ENCODE results near the gene DGKG. TPM values are rescaled to one million over a fixed set of nuclear protein-coding genes. Genes with fewer than 3 reads are reported as not detected.

DGKG gene
- total RNA-seq, 1 donor from 2014 or later = 18.2 TPM

DNA sequence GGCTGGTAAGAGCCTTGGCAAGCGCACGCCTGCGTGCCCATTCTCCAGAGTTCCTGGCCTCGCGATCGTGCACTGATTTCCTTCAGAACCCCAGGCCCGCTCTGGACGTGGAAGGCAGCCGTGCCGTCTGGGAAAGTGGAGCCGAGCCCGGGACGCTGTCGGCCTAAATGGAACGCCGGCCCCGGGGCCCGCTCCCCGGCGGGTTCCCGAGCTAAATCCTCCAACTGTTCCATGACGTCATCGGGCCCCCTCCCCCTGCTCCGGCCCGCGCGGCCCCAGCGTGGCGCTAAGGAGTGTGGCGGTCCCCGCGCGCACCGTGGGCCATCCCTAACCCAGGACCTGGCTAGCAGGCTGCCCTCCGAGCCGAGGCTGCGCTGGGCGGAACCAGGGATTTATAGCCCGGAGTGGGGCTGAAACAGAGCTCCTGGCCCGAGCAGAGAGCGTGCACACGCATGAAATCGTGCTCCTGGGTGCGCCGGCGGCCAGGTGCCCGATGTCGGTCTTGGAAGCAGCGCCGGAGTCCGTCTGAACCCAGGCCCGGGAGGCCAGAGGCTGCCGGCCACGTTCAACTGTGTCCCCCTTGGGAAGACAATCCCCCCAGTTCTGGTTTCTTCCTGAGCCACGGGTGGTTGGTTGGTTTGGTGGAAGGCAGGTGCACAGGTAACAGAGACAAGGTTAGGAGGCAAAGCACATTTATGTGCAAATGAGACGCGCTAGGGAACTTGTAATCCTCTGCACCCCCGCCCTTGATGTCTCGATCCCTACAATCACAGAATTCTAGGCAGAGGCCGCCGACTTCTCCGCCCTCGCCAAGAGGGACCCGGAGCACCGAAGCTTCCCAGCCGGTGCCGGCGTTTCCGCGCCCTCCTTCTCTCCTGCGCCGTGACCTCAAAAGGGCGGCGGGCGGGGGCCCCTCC is 168.2 kb downstream of the DGKG start:
- intact Hi-C loops (cut with micrococcal nuclease) = no loop called here
- DNase-seq (peak; percentile 44), ATAC-seq (peak; percentile 70)

DNA sequence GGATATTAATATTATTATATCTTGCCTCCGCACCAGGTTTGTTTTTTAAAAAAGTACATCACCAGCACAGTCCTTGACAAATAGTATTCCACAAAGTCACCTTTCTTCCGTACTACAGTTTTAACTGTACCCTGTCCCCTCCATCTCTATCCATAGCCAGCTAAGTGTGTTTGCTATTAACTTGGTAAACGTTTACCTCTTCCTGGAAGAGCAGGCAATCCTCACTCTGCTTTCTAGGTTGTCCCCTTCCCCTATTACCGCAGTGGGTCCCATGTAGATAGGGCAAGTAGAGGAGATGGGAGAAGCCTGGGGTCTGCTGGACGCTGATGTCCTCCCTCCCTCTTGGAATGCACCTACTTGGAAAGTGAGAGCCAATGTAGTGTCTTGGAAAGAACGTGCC is 169.2 kb downstream of the DGKG start:
- no peak for ATAC-seq
- intact Hi-C loops (cut with micrococcal nuclease) = no loop called here
- no peak for DNase-seq

DNA sequence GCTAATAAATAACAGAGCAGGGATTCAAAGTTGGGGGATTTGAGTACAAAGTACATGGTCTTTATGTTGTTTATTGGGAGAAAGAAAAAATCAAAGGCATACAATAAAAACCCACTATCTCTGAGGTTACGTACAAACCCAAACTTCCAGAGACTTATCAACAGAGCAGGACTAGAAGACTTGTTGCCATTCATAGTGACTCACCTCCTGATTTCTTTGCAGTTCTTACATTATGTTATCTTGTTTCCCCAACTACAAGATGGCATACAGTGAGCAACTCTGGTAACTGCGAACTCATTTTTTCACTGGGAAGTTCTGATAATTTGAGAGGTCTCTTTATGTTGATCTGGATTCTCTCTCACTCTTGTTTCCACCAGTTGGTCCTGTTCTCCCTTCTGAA is 172.5 kb downstream of the DGKG start:
- ATAC-seq = no peak
- DNase-seq = no peak

DNA sequence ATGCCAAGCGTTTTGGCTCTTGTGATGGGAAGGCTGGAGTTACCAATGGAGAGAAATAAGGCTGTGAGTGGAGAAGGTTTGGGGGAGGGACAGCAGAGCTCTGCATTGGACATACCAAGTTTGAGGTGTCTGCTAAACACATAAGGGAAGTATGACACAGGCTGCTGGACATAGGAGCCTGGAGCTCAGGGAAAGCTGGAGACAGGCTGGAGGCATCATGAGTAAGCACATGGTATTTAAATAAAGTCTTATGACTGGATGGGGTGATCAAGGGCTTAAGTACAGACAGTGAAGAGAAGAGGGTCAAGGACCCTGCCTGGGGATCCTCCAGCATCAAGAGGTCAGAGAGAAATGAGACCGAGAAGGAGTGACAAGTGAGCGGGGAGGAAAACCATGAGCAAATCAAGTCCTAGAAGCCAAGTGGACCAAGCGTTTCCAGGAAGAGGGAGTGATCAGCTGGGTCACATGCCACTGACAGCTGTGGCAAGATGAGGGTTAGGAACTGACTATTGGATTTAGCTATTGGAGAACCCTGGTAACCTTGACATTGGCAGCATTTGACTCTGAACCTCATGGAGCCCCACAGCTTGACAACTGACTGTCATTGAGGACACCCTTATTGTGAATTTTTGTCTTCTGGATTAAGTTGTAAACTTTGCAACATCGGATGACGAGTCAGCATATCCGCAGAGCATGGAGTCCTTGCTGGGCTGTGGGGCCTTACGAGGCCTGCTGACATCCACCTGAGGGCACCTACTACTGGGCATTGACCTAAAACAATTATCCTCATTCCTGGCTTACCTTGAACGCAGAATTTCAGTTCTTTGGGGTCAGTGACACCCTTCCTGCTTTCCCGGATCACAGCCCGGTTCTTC is 174.4 kb downstream of the DGKG start:
- DNase-seq (no peak), ATAC-seq (no peak)
- intact Hi-C loops (cut with micrococcal nuclease) = no loop called here

More for the DNA sequence above, 172.5 kb downstream of the DGKG start:
- intact Hi-C loops (cut with micrococcal nuclease) = no loop called here

DNA sequence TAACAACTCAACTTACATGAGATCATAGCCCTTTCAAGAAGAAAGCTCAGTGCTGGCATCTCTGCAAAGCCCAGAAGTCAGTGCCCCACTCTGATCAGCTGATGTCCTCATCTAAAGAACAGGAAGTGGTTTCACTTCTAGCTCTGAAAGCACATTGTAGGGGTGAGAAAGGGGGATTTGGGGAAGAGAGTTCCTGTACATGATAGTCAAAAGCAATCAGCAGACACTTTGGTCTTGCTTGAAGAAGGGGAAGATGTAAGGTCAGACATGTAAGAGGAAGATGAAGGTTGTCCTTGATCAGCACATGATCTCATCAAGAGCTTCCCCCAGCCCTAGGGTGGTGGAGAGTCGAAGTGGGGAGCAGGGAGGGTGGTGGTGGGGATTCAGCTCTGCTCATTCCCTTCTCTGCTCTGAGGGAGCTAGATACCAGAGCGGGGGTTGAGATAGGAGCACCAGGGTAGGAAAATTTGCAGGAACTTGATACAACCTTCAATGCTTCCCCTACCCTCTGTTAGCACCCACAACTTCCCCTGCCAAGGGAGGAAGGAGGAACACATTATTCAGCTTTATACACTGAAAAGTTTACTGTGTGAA is 176.7 kb downstream of the DGKG start:
- intact Hi-C loops (cut with micrococcal nuclease) = no loop called here

DNA sequence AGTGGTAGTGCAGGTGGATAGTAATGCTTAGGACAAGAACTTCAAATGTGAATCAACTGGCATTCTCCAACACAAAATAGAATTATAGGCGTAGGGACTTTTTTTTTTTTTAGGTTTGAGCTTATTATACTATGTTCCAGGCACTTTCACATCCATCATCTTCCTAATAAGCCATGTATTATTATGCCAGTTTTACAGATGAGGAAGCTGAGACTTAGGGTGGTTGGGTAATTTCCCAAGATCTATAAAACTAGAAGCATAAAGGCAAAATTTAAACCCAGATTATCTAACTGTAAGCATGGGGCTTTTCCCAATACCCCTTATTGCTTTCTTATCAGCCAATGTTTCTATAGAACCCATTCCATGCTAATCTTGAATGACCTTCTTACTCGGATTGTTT is 178.0 kb downstream of the DGKG start:
- intact Hi-C loops (cut with micrococcal nuclease) = no loop called here
- ATAC-seq = no peak

More for the DNA sequence above, 176.7 kb downstream of the DGKG start:
- ATAC-seq (peak; percentile 75), DNase-seq (no peak)

DNA sequence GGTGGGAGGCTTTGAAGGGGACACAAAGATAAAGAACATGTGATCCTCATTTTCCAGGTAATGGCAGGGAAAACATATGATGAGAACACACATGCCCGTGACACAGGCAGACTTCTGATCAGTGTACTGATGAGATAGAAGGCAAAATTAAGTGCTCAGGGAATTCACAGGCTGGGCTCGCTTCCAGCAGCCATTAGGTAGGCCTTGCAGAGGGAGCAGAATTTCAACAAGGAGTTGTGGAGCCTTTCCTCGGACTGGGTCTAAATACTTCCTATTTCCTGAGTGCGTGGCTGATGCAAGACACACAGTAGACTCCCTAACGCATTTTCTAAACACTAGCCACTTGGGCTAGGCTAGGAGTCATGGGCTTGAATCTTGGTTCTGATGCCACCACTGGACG is 179.2 kb downstream of the DGKG start:
- ATAC-seq (no peak), DNase-seq (no peak)
- intact Hi-C loops (cut with micrococcal nuclease) = no loop called here

More for the DNA sequence above, 178.0 kb downstream of the DGKG start:
- no peak for DNase-seq

DNA sequence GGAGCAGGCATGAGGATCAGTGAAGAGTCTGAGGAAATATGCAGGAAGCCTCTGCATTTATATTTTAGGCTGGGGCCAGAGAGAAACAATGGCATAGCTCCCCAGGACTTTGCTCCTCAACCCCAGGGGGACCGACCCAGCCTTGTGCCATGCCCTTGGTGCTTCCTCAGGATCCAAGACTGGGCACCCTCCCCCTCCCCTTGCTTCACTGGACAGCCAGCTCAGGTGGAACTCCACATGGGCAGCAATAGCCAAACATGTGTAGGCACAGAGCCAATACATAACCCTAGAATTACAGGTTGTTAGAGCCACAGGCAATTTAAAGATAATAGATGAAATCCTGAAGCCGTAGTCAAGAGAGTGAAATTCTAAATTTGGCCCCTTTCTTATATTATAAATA is 180.1 kb downstream of the DGKG start:
- DNase-seq (no peak), ATAC-seq (no peak)
- intact Hi-C loops (cut with micrococcal nuclease) = no loop called here

DNA sequence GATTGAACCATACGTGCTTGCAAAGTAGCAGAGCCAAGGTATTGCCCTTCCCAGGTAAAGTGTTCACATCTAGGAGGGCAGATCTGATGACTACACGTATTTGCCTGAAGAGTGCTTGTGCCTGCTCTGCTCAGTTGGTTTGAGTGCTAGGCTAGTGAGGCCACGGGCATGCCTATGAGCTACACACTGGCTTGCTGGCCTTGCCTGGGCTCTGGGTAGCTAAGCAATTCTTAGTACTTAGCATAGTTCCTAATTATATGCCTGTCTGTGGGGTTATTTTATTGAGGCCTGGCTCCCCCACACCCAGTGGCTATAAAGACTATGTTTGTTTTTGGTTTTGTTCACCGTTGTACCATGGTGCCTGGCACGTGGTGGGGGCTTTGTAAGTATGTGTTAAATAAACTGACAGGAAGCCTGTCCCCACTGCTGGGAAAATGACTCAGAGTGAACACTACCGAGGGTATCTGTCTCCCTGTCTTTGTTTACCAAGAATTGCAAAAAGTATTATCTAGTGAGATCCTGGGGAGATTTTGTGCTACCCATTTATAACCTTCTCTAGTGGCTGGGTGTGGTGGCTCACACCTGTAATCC is 181.0 kb downstream of the DGKG start:
- ATAC-seq = no peak
- DNase-seq = no peak
- intact Hi-C loops (cut with micrococcal nuclease) = no loop called here

DNA sequence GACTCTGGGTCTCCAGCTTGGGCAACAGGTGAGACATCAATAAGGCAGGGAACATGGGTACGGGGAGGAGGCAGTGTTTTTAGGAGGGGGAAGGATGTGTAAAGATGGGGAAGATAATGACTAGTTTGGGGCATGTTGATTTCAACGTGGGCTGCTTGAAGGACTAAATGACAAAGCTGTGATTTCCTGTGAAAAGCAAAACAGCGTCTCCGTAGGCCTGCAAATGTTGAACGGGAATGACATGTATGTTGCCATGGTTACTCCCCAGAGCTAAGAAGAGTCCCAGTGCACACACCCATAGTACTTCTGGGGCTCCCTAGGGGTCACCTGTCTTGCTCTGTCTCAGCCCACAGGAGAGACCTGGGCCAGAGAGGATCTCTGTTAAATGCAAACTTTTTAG is 181.9 kb downstream of the DGKG start:
- intact Hi-C loops (cut with micrococcal nuclease) = no loop called here
- no peak for ATAC-seq
- no peak for DNase-seq

DNA sequence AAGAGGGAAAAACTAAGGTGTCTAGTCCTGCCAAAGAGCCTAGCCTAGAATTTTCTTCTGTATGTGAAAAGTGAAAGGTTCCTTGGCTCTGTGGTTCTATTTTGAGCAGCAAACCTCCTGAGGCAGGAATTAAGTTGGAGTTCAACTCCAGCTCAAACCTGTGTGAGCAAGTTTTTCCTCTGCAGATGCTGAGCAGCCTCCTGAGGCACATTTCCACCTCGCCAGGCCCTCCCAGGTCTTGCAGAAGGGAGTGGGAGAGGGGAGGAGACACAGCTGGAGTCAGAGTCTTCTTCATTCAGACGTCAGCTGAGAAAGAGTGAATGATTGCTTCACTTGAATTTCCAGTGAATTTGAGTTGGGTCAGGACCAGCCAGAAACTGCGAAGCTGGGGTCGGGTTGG is 183.6 kb downstream of the DGKG start:
- intact Hi-C loops (cut with micrococcal nuclease) = no loop called here
- DNase-seq (no peak), ATAC-seq (no peak)

DNA sequence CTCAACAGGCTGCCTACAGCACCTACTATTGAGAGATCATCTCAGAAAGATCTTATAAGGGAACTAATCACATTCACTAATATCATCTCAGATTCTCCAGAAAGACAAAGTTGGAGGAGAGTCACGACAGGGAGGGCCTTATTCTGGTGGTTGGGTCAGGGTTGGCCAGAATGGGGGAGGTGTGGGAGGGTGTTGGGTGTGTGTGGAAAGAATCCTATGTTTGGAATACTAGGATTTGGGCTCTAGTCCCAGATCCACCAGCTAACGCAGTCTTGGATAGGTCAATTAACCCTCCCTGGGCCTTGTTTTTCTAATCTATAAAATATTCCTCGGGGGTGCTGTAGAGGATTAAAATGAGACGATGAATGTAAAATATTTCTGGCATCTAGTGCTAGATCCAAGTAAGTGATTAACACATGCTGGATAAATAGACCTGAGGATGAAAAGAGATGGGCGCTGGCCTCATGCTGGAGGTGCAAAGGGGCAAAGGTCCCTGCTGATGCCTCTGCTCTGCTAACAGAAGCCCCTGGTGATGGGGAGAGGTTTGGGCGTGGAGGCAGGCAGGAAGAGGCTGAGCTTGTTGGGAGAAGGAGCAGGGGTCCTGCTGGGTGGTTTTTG is 185.6 kb downstream of the DGKG start:
- DNase-seq = no peak
- peak; percentile 38 for ATAC-seq

DNA sequence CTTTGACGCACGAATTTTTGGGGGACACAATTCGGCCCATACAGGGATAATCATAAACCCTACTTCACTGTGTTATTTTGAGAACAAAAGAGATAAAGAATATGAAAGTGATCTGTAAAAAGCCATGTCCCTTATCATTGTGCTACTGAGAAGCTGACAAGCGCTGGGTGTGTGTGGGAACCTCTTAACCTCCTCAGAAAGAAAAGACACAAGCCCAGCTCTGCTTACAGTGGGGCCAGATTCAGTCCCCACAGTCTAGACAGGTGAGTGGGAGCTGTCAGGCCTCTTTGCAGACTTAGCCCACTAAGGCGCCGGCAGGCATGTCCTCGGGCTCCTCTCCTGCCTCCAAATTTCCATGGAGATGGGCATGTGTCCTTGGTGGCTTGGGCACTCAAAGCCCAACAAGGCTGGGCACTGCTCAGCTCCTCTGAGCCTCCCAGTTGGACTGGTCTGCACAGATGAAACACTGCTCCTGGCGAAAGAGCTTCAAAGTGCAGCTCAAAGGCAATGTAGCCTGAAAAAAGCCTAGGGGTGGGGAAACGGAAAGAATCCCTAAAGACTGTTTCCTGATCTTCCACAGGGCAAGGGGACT is 188.7 kb downstream of the DGKG start:
- DNase-seq = no peak
- intact Hi-C loops (cut with micrococcal nuclease) = no loop called here
- ATAC-seq = peak; percentile 27

More for the DNA sequence above, 185.6 kb downstream of the DGKG start:
- intact Hi-C loops (cut with micrococcal nuclease) = no loop called here

DNA sequence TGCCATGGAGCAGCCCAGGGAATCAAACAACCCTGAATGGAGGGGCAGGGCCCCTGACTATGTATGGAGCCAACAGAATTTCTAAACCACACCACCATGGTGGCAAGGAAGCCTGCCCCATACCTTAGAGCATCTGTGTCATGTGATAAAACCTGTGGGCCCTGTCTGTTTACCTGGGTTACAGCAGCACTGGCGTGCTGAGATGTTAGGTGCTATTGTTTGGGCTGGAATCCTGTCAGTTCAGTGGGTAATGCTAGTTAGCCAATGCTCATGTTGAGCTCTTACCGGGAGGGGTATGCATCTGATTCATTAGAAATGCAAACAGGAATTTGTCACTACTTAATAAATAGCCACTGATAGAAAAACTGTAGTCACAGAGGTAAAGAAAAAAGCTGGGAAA is 189.7 kb downstream of the DGKG start:
- intact Hi-C loops (cut with micrococcal nuclease) = no loop called here
- DNase-seq = no peak
- ATAC-seq = no peak

DNA sequence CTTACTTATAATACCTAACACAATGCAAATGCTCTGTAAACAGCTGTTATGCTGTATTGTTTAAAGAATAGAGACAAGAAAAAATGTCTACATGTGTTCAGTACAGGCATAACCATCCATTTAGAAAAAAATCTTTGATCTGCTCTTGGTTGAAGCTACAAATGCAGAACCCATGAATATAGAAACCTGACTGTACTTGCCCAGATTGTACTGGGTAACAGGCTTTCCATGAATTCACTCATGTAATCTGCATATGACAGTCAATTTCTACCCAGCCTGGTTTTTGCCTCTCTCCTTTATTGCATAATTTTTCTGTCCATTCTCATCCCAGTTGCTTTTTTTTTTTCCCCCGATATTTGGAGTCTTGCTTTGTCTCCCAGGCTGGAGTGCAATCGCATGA is 190.5 kb downstream of the DGKG start:
- intact Hi-C loops (cut with micrococcal nuclease) = no loop called here
- DNase-seq (no peak), ATAC-seq (no peak)

DNA sequence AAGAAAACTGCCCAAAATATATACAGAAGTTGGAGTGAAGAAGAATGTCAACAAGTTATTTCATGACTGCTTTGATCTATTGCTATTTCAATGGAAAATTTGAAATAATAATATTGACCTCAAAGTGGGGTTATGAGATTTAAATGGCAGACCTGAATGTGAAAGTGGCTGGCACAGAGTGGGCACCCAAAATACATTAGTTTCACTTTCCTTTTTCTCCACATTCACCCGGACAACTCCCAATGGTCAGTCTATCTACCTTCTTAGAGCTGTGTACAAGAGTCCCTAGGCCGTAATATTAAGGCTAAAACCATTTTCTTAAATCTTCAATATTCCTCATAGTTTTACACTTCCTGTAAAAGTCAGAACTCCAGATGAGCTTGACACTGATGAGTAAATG is 191.5 kb downstream of the DGKG start:
- ATAC-seq = peak; percentile 20
- no peak for DNase-seq
- intact Hi-C loops (cut with micrococcal nuclease) = no loop called here

DNA sequence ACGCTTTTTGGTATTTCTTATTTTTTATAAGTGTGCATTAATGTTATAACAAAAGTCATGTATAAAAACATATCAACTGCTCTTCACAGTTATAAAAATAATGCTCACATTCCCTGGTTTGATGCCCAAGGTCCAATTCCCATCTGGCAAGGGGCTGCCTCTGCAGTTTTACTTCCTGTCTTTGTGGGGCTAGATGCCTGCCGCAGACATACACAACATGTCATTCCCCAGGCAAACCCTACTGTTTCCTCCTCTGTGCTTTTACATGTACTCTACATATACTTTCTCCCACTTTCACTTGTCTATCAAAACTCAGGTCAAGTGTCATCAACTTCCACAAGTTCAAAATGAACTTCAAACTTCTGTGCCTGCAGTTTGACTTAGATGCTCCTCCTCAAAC is 192.7 kb downstream of the DGKG start:
- ATAC-seq (peak; percentile 23), DNase-seq (no peak)
- intact Hi-C loops (cut with micrococcal nuclease) = no loop called here

DNA sequence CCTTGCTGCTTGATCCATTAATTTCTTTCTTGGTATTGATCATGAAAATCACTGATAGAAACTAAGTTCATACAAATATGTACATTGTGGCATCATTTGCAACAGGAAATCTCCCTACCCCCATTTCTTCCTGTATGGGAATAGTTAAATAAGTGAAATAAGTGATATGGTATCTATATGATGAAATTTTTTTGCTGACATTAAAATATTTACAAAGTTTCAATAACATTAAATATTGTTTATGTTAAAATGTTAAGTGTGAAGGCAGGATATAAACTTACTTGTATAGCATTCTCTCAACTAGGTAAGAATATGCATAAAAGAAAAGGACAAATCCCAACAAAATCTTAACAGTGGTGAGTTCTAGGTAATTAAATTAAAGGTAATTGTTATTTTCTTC is 193.1 kb downstream of the DGKG start:
- DNase-seq (no peak), ATAC-seq (no peak)
- intact Hi-C loops (cut with micrococcal nuclease) = no loop called here

Data from left ventricle myocardium superior (tissue), 1 donor.